Fibroblast of lung (primary cell): ENCODE measurements around the gene GPR3.

Source experiments
- EZH2 ChIP-seq: IDR thresholded peaks from 2 replicates; pipeline ENCODE4 v1.5.1; 2012; ENCODE audit warnings: low read length, control low read depth, mild to moderate bottlenecking; ENCODE audit errors: missing control alignments
- TF ChIP-seq, protein P1 (sequence below), 2 donors: IDR thresholded peaks in 1 of 2; conservative IDR thresholded peaks in 1 of 2; 1 replicate in 1 of 2; 2 replicates in 1 of 2; pipeline ENCODE4 v1.5.1; 2011 to 2012; ENCODE audit warnings: low read length in 2 of 2, control low read depth in 1 of 2, inconsistent platforms in 1 of 2, low read depth in 1 of 2, mild to moderate bottlenecking in 1 of 2

DNA sequence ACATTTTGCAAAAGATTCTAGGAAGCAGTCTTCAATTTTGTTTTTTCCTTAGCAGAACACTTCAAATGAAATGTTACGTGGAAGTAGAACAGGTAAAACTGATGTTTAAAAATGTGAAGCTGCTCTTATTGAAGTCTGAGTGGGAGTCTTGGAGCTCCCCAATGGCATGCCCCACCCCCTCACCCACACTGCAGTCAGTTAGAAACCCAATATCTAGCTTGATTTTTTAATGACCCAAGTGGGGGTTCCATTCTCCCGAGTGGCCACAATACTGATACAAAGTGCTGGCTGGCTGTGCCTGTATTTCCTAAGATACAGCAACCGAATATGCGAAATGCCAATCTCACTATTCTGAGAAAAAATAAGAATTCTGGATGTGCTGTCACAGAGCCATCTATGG, 31.3 kb downstream of the GPR3 start:
- TF ChIP-seq, protein P1, sequence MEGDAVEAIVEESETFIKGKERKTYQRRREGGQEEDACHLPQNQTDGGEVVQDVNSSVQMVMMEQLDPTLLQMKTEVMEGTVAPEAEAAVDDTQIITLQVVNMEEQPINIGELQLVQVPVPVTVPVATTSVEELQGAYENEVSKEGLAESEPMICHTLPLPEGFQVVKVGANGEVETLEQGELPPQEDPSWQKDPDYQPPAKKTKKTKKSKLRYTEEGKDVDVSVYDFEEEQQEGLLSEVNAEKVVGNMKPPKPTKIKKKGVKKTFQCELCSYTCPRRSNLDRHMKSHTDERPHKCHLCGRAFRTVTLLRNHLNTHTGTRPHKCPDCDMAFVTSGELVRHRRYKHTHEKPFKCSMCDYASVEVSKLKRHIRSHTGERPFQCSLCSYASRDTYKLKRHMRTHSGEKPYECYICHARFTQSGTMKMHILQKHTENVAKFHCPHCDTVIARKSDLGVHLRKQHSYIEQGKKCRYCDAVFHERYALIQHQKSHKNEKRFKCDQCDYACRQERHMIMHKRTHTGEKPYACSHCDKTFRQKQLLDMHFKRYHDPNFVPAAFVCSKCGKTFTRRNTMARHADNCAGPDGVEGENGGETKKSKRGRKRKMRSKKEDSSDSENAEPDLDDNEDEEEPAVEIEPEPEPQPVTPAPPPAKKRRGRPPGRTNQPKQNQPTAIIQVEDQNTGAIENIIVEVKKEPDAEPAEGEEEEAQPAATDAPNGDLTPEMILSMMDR (conservative IDR thresholded peaks at IDR 0.05 in 1 of 2, IDR thresholded peaks at IDR 0.05 in 1 of 2; ENCODE audit: low read depth in 1 of 2, low read length in 2 of 2) = no peak
- no peak for TF ChIP-seq EZH2
